Measurements from ENCODE around the gene SDC3.

The SDC3 gene

GRCh38 chr1:30887485-30888315, 20.9 kb downstream of the SDC3 start:
- Histone ChIP-seq H3K9ac (ENCODE audit: low read depth, low read length) (no peak overlapping the region), H3K4me3 (ENCODE audit: low read depth in 1 of 2, low read length in 2 of 2) (no peak overlapping the region), H3K27ac (ENCODE audit: low read length) (no peak overlapping the region), H3K4me2 (ENCODE audit: insufficient read depth, low read length) (no peak overlapping the region), H4K20me1 (ENCODE audit: insufficient read depth, low read length) (0 out of 2 replicates have a peak, but pooled peaks cover 3% of the 10 kb centered on the region), H3K9me3 (ENCODE audit: insufficient read depth, low read length, severe bottlenecking) (no peaks in the 10 kb centered on the region), H3K36me3 (ENCODE audit: insufficient read depth, low read length) (no peaks in the 10 kb centered on the region), H3K79me2 (ENCODE audit: insufficient read depth, low read length) (no peaks in the 10 kb centered on the region), H3K27me3 (ENCODE audit: insufficient read depth, low read length, poor library complexity) (peaks cover 4% of the 10 kb centered on the region), H3K4me1 (ENCODE audit: insufficient read depth, low read length) (no peaks in the 10 kb centered on the region), H2AFZ (ENCODE audit: low read depth, low read length) (no peak overlapping the region)
- TF ChIP-seq CTCF (IDR thresholded peaks at IDR 0.05; ENCODE audit: borderline replicate concordance, extremely low read depth, low read length, poor library complexity, severe bottlenecking) (no peak), EZH2 (IDR thresholded peaks at IDR 0.05; ENCODE audit: borderline replicate concordance, low read depth, low read length, severe bottlenecking) (no peak)
- DNase-seq (no peak), ATAC-seq (ENCODE audit: insufficient read depth, low read depth) (no peak)

- Histone ChIP-seq H2AFZ (ENCODE audit: low read depth, low read length) (no peak overlapping the region), H3K4me1 (ENCODE audit: insufficient read depth, low read length) (no peaks in the 10 kb centered on the region), H3K4me2 (ENCODE audit: insufficient read depth, low read length) (no peak overlapping the region), H3K79me2 (ENCODE audit: insufficient read depth, low read length) (no peaks in the 10 kb centered on the region), H3K9me3 (ENCODE audit: insufficient read depth, low read length, severe bottlenecking) (no peaks in the 10 kb centered on the region), H3K27ac (ENCODE audit: low read length) (no peak overlapping the region), H4K20me1 (ENCODE audit: insufficient read depth, low read length) (0 out of 2 replicates have a peak, but pooled peaks cover 7% of the 10 kb centered on the region), H3K4me3 (ENCODE audit: low read depth in 1 of 2, low read length in 2 of 2) (no peak overlapping the region), H3K9ac (ENCODE audit: low read depth, low read length) (no peak overlapping the region), H3K27me3 (ENCODE audit: insufficient read depth, low read length, poor library complexity) (peaks cover 4% of the 10 kb centered on the region), H3K36me3 (ENCODE audit: insufficient read depth, low read length) (no peaks in the 10 kb centered on the region)
- DNase-seq (no peak), ATAC-seq (ENCODE audit: insufficient read depth, low read depth) (no peak)
- TF ChIP-seq EZH2 (IDR thresholded peaks at IDR 0.05; ENCODE audit: borderline replicate concordance, low read depth, low read length, severe bottlenecking) (no peak), CTCF (IDR thresholded peaks at IDR 0.05; ENCODE audit: borderline replicate concordance, extremely low read depth, low read length, poor library complexity, severe bottlenecking) (no peak)
These were observed 21.7 kb downstream of the SDC3 start for GRCh38 chr1:30886710-30887428.

- peaks cover 7% of the 10 kb centered on the region for H3K27me3 ChIP-seq (ENCODE audit: insufficient read depth, low read length, poor library complexity)
These were observed 22.7 kb downstream of the SDC3 start for GRCh38 chr1:30885570-30886522.

More at GRCh38 chr1:30885570-30886522, 22.7 kb downstream of the SDC3 start:
- ATAC-seq (ENCODE audit: insufficient read depth, low read depth) = no peak
- H4K20me1 ChIP-seq (ENCODE audit: insufficient read depth, low read length) = 0 out of 2 replicates have a peak, but pooled peaks cover 7% of the 10 kb centered on the region
- H2AFZ ChIP-seq (ENCODE audit: low read depth, low read length) = no peak overlapping the region
- no peak overlapping the region for H3K9ac ChIP-seq (ENCODE audit: low read depth, low read length)
- H3K4me1 ChIP-seq (ENCODE audit: insufficient read depth, low read length) = no peaks in the 10 kb centered on the region
- DNase-seq = no peak
- H3K36me3 ChIP-seq (ENCODE audit: insufficient read depth, low read length) = no peaks in the 10 kb centered on the region
- no peaks in the 10 kb centered on the region for H3K79me2 ChIP-seq (ENCODE audit: insufficient read depth, low read length)
- H3K4me2 ChIP-seq (ENCODE audit: insufficient read depth, low read length) = no peak overlapping the region
- H3K9me3 ChIP-seq (ENCODE audit: insufficient read depth, low read length, severe bottlenecking) = no peaks in the 10 kb centered on the region
- TF ChIP-seq EZH2 (IDR thresholded peaks at IDR 0.05; ENCODE audit: borderline replicate concordance, low read depth, low read length, severe bottlenecking) (no peak), CTCF (IDR thresholded peaks at IDR 0.05; ENCODE audit: borderline replicate concordance, extremely low read depth, low read length, poor library complexity, severe bottlenecking) (no peak)
- H3K4me3 ChIP-seq (ENCODE audit: low read depth in 1 of 2, low read length in 2 of 2) = no peak overlapping the region
- no peak overlapping the region for H3K27ac ChIP-seq (ENCODE audit: low read length)
